Tibial nerve (tissue), 4 donors: ENCODE results near the gene ATE1. TPM values are rescaled to one million over a fixed set of nuclear protein-coding genes. Genes with fewer than 3 reads are reported as not detected.

Source experiments
- DNase-seq, 2 donors: peaks; one replicate each; pipeline ENCODE4 v3.0.0-alpha.2; 2019; ENCODE audit warnings: low spot score in 2 of 2
- H3K27ac ChIP-seq, 4 donors: fragments of 200-600 bp; sonication (generic) in 3 of 4; one replicate each; pipeline ENCODE4 v1.5.1; 2017 to 2019; ENCODE audit warnings: mild to moderate bottlenecking in 1 of 4
- H3K27me3 ChIP-seq, 2 donors: fragments of 200-600 bp; sonication (generic) in 1 of 2; one replicate each; pipeline versions ENCODE4 v1.5.1 to v1.6.0; 2017 to 2019
- H3K36me3 ChIP-seq, 3 donors: fragments of 200-600 bp; sonication (generic); one replicate each; pipeline ENCODE4 v1.5.1; 2018 to 2019
- H3K4me1 ChIP-seq, 4 donors: fragments of 200-600 bp; sonication (generic) in 3 of 4; one replicate each; pipeline ENCODE4 v1.5.1; 2017 to 2019
- H3K4me3 ChIP-seq, 4 donors: fragments of 200-600 bp; sonication (generic) in 3 of 4; one replicate each; pipeline ENCODE4 v1.5.1; 2017 to 2019; ENCODE audit warnings: mild to moderate bottlenecking in 1 of 4, moderate library complexity in 1 of 4
- H3K9me3 ChIP-seq, 4 donors: fragments of 200-600 bp; sonication (generic) in 3 of 4; one replicate each; pipeline ENCODE4 v1.5.1; 2017 to 2019
- CTCF ChIP-seq, 5 experiments: fragments of 200-600 bp in 3 of 5; fragments of 450-650 bp in 2 of 5; sonication (generic) in 3 of 5; IDR thresholded peaks; one replicate each; pipeline ENCODE4 v1.5.1; 2016 to 2019; ENCODE audit warnings: antibody characterized with exemption in 5 of 5, mild to moderate bottlenecking in 3 of 5, moderate library complexity in 2 of 5
- EP300 ChIP-seq, 2 donors: sonication (generic); formaldehyde crosslinking; IDR thresholded peaks; one replicate each; pipeline ENCODE4 v1.6.1; 2017; ENCODE audit warnings: antibody characterized with exemption in 2 of 2, mild to moderate bottlenecking in 1 of 2
- POLR2A ChIP-seq, 2 donors: fragments of 450-650 bp; IDR thresholded peaks; one replicate each; pipeline ENCODE4 v1.6.1; 2017; ENCODE audit warnings: antibody characterized with exemption in 2 of 2, mild to moderate bottlenecking in 2 of 2, moderate library complexity in 2 of 2
- WGBS, 2 donors: methylation state at CpG; one replicate each; pipeline ENCODE4 v1.1.5; 2018; 5-methylcytosine and 5-hydroxymethylcytosine counted together
- total RNA-seq, 4 donors: library from RNA; depleted of rRNA; stranded (reverse); fragments of >200 nt; gene quantifications; one replicate each; pipeline ENCODE4 v1.1.0, GENCODE V29; 2016

ATE1 gene
- total RNA-seq, 4 donors from 2014 or later, result 18.3 to 24.5 (median 23.5) TPM

GRCh38 chr10:121870413-121870812 is 57.4 kb downstream of the ATE1 start:
- 74 to 78% methylated on average over 1 of the region's 1 CpG for WGBS, 2 donors
- no peaks in the 10 kb centered on the region for H3K27me3 ChIP-seq

GRCh38 chr10:121865554-121865953 is 62.3 kb downstream of the ATE1 start:
- TF ChIP-seq CTCF (IDR thresholded peaks at IDR 0.05), result no peak
- no peak for TF ChIP-seq EP300 (IDR thresholded peaks at IDR 0.05)
- TF ChIP-seq POLR2A (IDR thresholded peaks at IDR 0.05), result no peak
- no peaks in the 10 kb centered on the region for H3K27me3 ChIP-seq
- H3K9me3 ChIP-seq, result no peaks in the 10 kb centered on the region
- no peak for DNase-seq
- H3K27ac ChIP-seq, result no peak overlapping the region
- no peaks in the 10 kb centered on the region for H3K4me1 ChIP-seq
- peaks cover 0 to 35% (median 0%) of the 10 kb centered on the region in 3 donors for H3K36me3 ChIP-seq
- WGBS, 2 donors, result 74 to 76% methylated on average over 4 of the region's 4 CpGs
- H3K4me3 ChIP-seq, result no peak overlapping the region

More at GRCh38 chr10:121870413-121870812, 57.4 kb downstream of the ATE1 start:
- TF ChIP-seq POLR2A (IDR thresholded peaks at IDR 0.05), result no peak
- no peak for TF ChIP-seq CTCF (IDR thresholded peaks at IDR 0.05)
- no peak for TF ChIP-seq EP300 (IDR thresholded peaks at IDR 0.05)
- Histone ChIP-seq H3K27ac (no peak overlapping the region), H3K4me3 (no peak overlapping the region), H3K36me3 (peaks cover 0 to 36% (median 0%) of the 10 kb centered on the region in 3 donors), H3K4me1 (no peaks in the 10 kb centered on the region), H3K9me3 (no peaks in the 10 kb centered on the region)
- DNase-seq, result no peak

- H3K4me1 ChIP-seq, result no peaks in the 10 kb centered on the region
- DNase-seq, result no peak
- H3K27ac ChIP-seq, result no peak overlapping the region
- TF ChIP-seq CTCF (IDR thresholded peaks at IDR 0.05), result no peak
- no peak for TF ChIP-seq POLR2A (IDR thresholded peaks at IDR 0.05)
- no peak for TF ChIP-seq EP300 (IDR thresholded peaks at IDR 0.05)
- peaks cover 0 to 31% (median 0%) of the 10 kb centered on the region in 3 donors for H3K36me3 ChIP-seq
- no peaks in the 10 kb centered on the region for H3K27me3 ChIP-seq
- WGBS, 2 donors, result 86 to 87% methylated on average over 3 of the region's 3 CpGs
- H3K4me3 ChIP-seq, result no peak overlapping the region
- no peaks in the 10 kb centered on the region for H3K9me3 ChIP-seq
Observed at GRCh38 chr10:121864653-121865052, 63.2 kb downstream of the ATE1 start.

- 79 to 96% methylated on average over 5 of the region's 5 CpGs for WGBS, 2 donors
- Histone ChIP-seq H3K27ac (no peak overlapping the region), H3K36me3 (peaks cover 0 to 26% (median 0%) of the 10 kb centered on the region in 3 donors), H3K9me3 (no peaks in the 10 kb centered on the region), H3K4me3 (no peak overlapping the region), H3K4me1 (no peaks in the 10 kb centered on the region), H3K27me3 (no peaks in the 10 kb centered on the region)
- DNase-seq, result no peak
- no peak for TF ChIP-seq POLR2A (IDR thresholded peaks at IDR 0.05)
- TF ChIP-seq CTCF (IDR thresholded peaks at IDR 0.05), result no peak
- TF ChIP-seq EP300 (IDR thresholded peaks at IDR 0.05), result no peak
Observed at GRCh38 chr10:121864168-121864567, 63.7 kb downstream of the ATE1 start.

- 90 to 97% methylated on average over 4 of the region's 4 CpGs for WGBS, 2 donors
- Histone ChIP-seq H3K4me3 (no peak overlapping the region), H3K27me3 (no peaks in the 10 kb centered on the region), H3K27ac (no peak overlapping the region), H3K36me3 (peaks cover 0 to 21% (median 0%) of the 10 kb centered on the region in 3 donors), H3K9me3 (no peaks in the 10 kb centered on the region), H3K4me1 (no peaks in the 10 kb centered on the region)
- TF ChIP-seq CTCF (IDR thresholded peaks at IDR 0.05) (no peak), POLR2A (IDR thresholded peaks at IDR 0.05) (no peak), EP300 (IDR thresholded peaks at IDR 0.05) (no peak)
- no peak for DNase-seq
Observed at GRCh38 chr10:121862649-121863048, 65.2 kb downstream of the ATE1 start.
